Lung (tissue), 12 donors: Measurements from ENCODE around the gene CCDC148. TPM values are rescaled to one million over a fixed set of nuclear protein-coding genes. Genes with fewer than 3 reads are reported as not detected.

Experiments used
- ATAC-seq: fragments of 200-7000 bp; cut with Tn5 transposase; one replicate; pipeline ENCODE4 v1.9.1; 2020; ENCODE audit warnings: moderate number of reproducible peaks; ENCODE audit not compliant: insufficient read depth, low FRiP score
- DNase-seq, 3 donors: peaks; one replicate each; pipeline ENCODE4 v3.0.0-alpha.2; 2013 to 2017
- H3K27ac ChIP-seq, 2 donors: one replicate each; pipeline ENCODE4 v1.5.1; 2013; ENCODE audit warnings: mild to moderate bottlenecking in 2 of 2, moderate library complexity in 2 of 2, control low read depth in 1 of 2, inconsistent platforms in 1 of 2, low read depth in 1 of 2, low read length in 1 of 2
- H3K27me3 ChIP-seq, 3 donors: one replicate each; pipeline ENCODE4 v1.5.1; 2013; ENCODE audit warnings: low read length in 2 of 3; ENCODE audit not compliant: control insufficient read depth in 3 of 3, insufficient read depth in 3 of 3
- H3K36me3 ChIP-seq, 4 donors: one replicate each; pipeline ENCODE4 v1.5.1; 2013; ENCODE audit warnings: low read length in 4 of 4, mild to moderate bottlenecking in 1 of 4, moderate library complexity in 1 of 4; ENCODE audit not compliant: control insufficient read depth in 4 of 4, insufficient read depth in 4 of 4
- H3K4me1 ChIP-seq, 5 donors: one replicate each; pipeline ENCODE4 v1.5.1; 2013; ENCODE audit warnings: low read length in 5 of 5, mild to moderate bottlenecking in 2 of 5, moderate library complexity in 1 of 5; ENCODE audit not compliant: control insufficient read depth in 5 of 5, insufficient read depth in 5 of 5
- H3K4me3 ChIP-seq: one replicate; pipeline ENCODE4 v1.5.1; 2013; ENCODE audit warnings: mild to moderate bottlenecking, control low read depth, moderate library complexity
- H3K9ac ChIP-seq, 2 donors: one replicate each; pipeline ENCODE4 v1.5.1; 2013; ENCODE audit warnings: low read length in 2 of 2, control low read depth in 1 of 2; ENCODE audit not compliant: insufficient read depth in 1 of 2
- H3K9me3 ChIP-seq, 4 donors: one replicate each; pipeline ENCODE4 v1.5.1; 2013; ENCODE audit warnings: low read length in 3 of 4, mild to moderate bottlenecking in 1 of 4, moderate library complexity in 1 of 4; ENCODE audit not compliant: control insufficient read depth in 4 of 4, insufficient read depth in 3 of 4
- WGBS, 2 donors: extraction: QIAGEN DNeasy Blood & Tissue Kit; methylation state at CpG; one replicate each; pipeline ENCODE4 v1.1.7; 2013; 5-methylcytosine and 5-hydroxymethylcytosine counted together
- polyA plus RNA-seq, 2 donors: library from polyadenylated mRNA; stranded (reverse); fragments of 200-250 nt; gene quantifications; one replicate each; pipeline ENCODE4 v1.2.1, GENCODE V29; 2013
- total RNA-seq, 2 donors: library from RNA; depleted of rRNA in 1 of 2; stranded (reverse); fragments of >200 nt in 1 of 2; gene quantifications; one replicate each; pipeline ENCODE4 v1.2.1, GENCODE V29; 2014 to 2021
- TF ChIP-seq, protein P1 (sequence below): IDR thresholded peaks from 2 replicates; pipeline ENCODE4 v1.5.1; 2012; ENCODE audit warnings: mild to moderate bottlenecking; ENCODE audit errors: control extremely low read depth, extremely low read depth
- donor health status: control.
- donor health status: control.
- donor health status: Bipolar disorder and iron deficiency.
- donor health status: healthy.
- donor health status: DM: yes; HTN: yes; CAD: no.

The CCDC148 gene
- total and polyA plus RNA-seq, 4 donors: 0.61 to 8.6 (median 2.5) TPM

DNA sequence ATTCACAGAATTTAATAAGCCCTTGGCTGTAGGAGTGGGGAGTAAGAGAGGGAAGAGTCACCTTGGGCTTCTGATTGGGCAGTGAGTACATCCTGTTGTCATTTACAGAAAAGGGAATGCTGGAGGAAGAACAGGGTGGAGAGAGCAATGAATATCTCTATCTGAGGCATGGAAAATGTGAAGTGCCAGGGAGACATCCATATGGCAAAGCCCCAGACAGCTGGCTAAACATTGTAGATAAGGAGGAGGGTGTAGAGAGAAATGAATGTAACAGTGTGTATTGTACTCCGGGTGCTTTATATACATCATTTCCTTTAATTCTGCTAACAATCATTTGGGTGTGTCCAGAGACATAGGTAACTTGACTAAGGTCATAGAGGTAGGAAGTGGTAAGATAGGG, 251.3 kb downstream of the CCDC148 start:
- Histone ChIP-seq H3K36me3 (no peaks in the 10 kb centered on the region), H3K4me3 (no peak overlapping the region), H3K27me3 (no peaks in the 10 kb centered on the region), H3K9me3 (no peaks in the 10 kb centered on the region), H3K4me1 (peaks cover 0 to 32% (median 10%) of the 10 kb centered on the region in 5 donors), H3K9ac (no peak overlapping the region), H3K27ac (no peak overlapping the region)
- DNase-seq (no peak), ATAC-seq (no peak)
- TF ChIP-seq, protein P1, sequence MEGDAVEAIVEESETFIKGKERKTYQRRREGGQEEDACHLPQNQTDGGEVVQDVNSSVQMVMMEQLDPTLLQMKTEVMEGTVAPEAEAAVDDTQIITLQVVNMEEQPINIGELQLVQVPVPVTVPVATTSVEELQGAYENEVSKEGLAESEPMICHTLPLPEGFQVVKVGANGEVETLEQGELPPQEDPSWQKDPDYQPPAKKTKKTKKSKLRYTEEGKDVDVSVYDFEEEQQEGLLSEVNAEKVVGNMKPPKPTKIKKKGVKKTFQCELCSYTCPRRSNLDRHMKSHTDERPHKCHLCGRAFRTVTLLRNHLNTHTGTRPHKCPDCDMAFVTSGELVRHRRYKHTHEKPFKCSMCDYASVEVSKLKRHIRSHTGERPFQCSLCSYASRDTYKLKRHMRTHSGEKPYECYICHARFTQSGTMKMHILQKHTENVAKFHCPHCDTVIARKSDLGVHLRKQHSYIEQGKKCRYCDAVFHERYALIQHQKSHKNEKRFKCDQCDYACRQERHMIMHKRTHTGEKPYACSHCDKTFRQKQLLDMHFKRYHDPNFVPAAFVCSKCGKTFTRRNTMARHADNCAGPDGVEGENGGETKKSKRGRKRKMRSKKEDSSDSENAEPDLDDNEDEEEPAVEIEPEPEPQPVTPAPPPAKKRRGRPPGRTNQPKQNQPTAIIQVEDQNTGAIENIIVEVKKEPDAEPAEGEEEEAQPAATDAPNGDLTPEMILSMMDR: no peak
- WGBS, 2 donors: 54 to 60% methylated on average over 1 of the region's 1 CpG

DNA sequence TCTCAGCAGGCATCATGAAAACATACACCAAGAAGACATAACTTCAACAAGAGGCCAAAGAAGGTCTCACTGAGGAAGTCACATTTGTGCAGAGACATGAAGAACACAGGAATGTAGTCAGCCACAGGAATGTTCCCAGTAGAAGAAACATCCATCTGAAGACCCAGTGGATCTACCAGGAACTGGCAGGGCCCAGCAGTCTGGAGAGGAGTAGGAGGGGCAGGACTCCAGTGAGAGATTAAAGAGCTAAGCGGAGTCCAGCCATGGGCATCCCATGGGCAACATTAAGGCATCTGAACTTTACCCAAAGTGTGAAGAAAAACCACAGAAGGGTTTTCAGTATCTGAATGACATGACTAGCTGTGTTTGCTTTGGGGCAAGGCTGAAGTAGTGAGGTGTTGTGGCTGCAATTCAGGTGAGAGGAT, 251.8 kb downstream of the CCDC148 start:
- Histone ChIP-seq H3K27me3 (no peaks in the 10 kb centered on the region), H3K4me1 (peaks cover 0 to 36% (median 10%) of the 10 kb centered on the region in 5 donors), H3K27ac (no peak overlapping the region), H3K4me3 (no peak overlapping the region), H3K9ac (no peak overlapping the region), H3K36me3 (no peaks in the 10 kb centered on the region), H3K9me3 (no peaks in the 10 kb centered on the region)
- ATAC-seq (no peak), DNase-seq (no peak)
- TF ChIP-seq, protein P1: no peak
- WGBS, 2 donors: 90 to 93% methylated on average over 1 of the region's 1 CpG

DNA sequence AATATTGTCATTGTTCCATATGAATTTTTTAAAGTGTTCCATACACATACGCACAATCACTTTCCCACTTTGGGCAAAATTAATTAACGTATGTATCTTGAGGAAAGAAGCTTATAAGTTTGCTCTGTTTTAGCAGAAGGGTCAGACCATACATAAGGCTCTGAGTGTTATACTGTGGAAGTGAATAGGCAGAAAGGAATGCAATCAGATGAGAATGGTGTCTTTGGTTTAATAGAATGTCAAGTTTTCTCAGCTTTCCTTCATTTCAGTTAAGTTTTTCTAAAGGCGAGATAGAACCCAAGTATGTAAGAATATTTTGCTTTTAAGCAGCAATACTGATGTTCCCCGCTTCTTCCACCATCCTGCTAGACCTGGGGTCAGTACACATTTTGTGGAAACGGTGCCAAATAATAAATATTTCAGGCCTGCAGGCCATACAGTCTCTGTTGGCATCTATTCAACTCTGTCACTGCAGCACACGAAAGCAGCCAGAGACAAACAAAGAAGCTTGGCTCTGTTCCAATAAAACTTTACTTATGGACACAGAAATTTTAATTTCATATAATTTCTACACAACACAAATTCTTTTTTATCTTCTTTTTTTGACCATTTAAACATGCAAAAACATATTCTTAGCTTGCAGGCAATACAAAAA, 254.3 kb downstream of the CCDC148 start:
- WGBS, 2 donors: 59 to 69% methylated on average over 6 of the region's 6 CpGs
- DNase-seq (peak; percentile 65 to 94 (median 91)), ATAC-seq (no peak)
- H3K27me3 ChIP-seq: no peaks in the 10 kb centered on the region
- no peaks in the 10 kb centered on the region for H3K9me3 ChIP-seq
- no peak overlapping the region for H3K4me3 ChIP-seq
- no peak overlapping the region for H3K27ac ChIP-seq
- no peak overlapping the region for H3K9ac ChIP-seq
- TF ChIP-seq, protein P1: no peak
- H3K36me3 ChIP-seq: no peaks in the 10 kb centered on the region
- peaks cover 0 to 36% (median 10%) of the 10 kb centered on the region in 5 donors for H3K4me1 ChIP-seq
